Karpas-422 (cell line): ENCODE measurements around the gene CCL26. TPM values are rescaled to one million over a fixed set of nuclear protein-coding genes. Genes with fewer than 3 reads are reported as not detected.

Experiments
- DNase-seq: peaks from one replicate; pipeline ENCODE4 v3.0.0-alpha.2; 2015
- H2AFZ ChIP-seq: fragments of 200-600 bp; sonication (generic); 2 replicates; pipeline ENCODE4 v1.6.1; 2014; ENCODE audit warnings: antibody characterized with exemption, low read length, mixed read lengths
- H3K27ac ChIP-seq: fragments of 200-600 bp; sonication (generic); 2 replicates; pipeline ENCODE4 v1.5.1; 2014; ENCODE audit warnings: mild to moderate bottlenecking, low read length, moderate library complexity
- H3K27me3 ChIP-seq: fragments of 200-600 bp; sonication (generic); 2 replicates; pipeline ENCODE4 v1.6.1; 2014; ENCODE audit warnings: low read length, mixed read lengths
- H3K36me3 ChIP-seq: fragments of 200-600 bp; sonication (generic); 2 replicates; pipeline ENCODE4 v1.6.1; 2014; ENCODE audit warnings: low read length, mixed read lengths; ENCODE audit not compliant: insufficient read depth
- H3K4me1 ChIP-seq: fragments of 200-600 bp; sonication (generic); 2 replicates; pipeline ENCODE4 v1.6.1; 2014; ENCODE audit warnings: mild to moderate bottlenecking, low read length, mixed read lengths
- H3K4me2 ChIP-seq: fragments of 200-600 bp; sonication (generic); 2 replicates; pipeline ENCODE4 v1.6.1; 2014; ENCODE audit warnings: low read length, low read depth, mild to moderate bottlenecking; ENCODE audit not compliant: poor library complexity, severe bottlenecking
- H3K4me3 ChIP-seq: fragments of 200-600 bp; sonication (generic); 2 replicates; pipeline ENCODE4 v1.5.1; 2014; ENCODE audit warnings: mild to moderate bottlenecking, antibody characterized with exemption, low read length, mixed read lengths
- H3K79me2 ChIP-seq: fragments of 200-600 bp; sonication (generic); 2 replicates; pipeline ENCODE4 v1.6.1; 2014; ENCODE audit warnings: mild to moderate bottlenecking, low read length, mixed read lengths
- H3K9ac ChIP-seq: fragments of 200-600 bp; sonication (generic); 2 replicates; pipeline ENCODE4 v1.6.0; 2014; ENCODE audit warnings: low read length
- H3K9me2 ChIP-seq: fragments of 200-600 bp; sonication (generic), shearing (Covaris generic); replicated peaks from 2 replicates; pipeline ENCODE4 v1.6.0; 2014; ENCODE audit warnings: mild to moderate bottlenecking, low read length, moderate library complexity; ENCODE audit not compliant: insufficient read depth
- H3K9me3 ChIP-seq: fragments of 300-700, 200-600 bp; sonication (generic); 2 replicates; pipeline ENCODE4 v1.6.1; 2014; ENCODE audit warnings: low read length, mixed read lengths
- H4K20me1 ChIP-seq: fragments of 200-600 bp; sonication (generic); 2 replicates; pipeline ENCODE4 v1.6.1; 2014; ENCODE audit warnings: mild to moderate bottlenecking, antibody characterized with exemption, low read length, low read depth; ENCODE audit not compliant: insufficient read depth
- total RNA-seq: library from RNA; depleted of rRNA; stranded (reverse); fragments of >200 nt; shearing (Covaris generic); gene quantifications from 2 replicates; pipeline ENCODE4 v1.2.3, GENCODE V29; 2014; ENCODE audit warnings: low replicate concordance

The CCL26 gene
- total RNA-seq, 1 experiment from 2014 or later: not detected

DNA sequence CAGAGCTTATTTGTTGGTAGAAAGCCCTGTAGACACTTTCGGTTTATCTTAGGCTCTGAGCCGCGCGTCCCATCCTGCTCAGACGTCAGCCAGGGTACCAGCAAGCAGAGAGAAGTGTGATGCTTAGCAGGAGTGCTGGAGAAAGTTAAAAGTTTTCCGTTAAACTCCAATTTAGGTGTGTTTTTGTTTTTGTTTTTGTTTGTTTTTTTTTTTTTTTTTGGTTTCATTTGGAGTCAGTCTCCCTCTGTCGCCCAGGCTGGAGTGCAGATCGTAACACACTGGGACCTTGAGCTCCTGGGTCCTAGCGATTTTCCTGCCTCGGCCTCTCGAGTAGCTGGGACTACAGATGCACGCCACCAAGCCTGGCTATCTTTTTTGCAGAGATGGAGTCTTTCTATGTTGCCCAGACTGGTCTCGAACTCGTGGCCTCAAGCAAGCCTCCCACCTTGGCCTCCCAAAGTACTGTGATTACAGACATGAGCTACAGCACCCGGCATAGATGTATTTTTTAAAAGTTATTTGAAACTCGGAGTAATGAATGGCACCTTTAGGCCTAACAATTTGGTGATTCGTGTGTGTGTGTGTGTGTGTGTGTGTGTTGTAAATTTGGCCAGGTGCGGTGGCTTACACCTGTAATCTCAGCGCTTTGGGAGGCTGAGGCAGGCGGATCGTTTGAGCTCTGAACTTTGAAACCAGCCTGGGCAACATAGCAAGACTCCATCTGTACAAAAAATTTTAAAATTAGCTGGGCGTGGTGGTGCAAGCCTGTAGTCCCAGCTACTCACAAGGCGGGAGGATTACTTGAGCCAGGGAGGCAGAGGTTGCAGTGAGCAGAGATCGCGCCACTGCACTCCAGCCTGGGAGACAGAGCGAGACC, 32.0 kb downstream of the CCL26 start:
- no peak overlapping the region for H3K27ac ChIP-seq
- peak overlapping the region; percentile 86 for H3K4me2 ChIP-seq
- H3K9me2 ChIP-seq: no peaks in the 10 kb centered on the region
- peak; percentile 44 for DNase-seq
- no peaks in the 10 kb centered on the region for H3K79me2 ChIP-seq
- peak overlapping the region; percentile 77 for H3K4me3 ChIP-seq
- H3K9ac ChIP-seq: peak overlapping the region; percentile 73
- H4K20me1 ChIP-seq: no peaks in the 10 kb centered on the region
- H3K4me1 ChIP-seq: peaks cover 31% of the 10 kb centered on the region
- H3K27me3 ChIP-seq: no peaks in the 10 kb centered on the region
- H3K36me3 ChIP-seq: no peaks in the 10 kb centered on the region
- H3K9me3 ChIP-seq: no peaks in the 10 kb centered on the region
- H2AFZ ChIP-seq: peak overlapping the region; percentile 82

- Histone ChIP-seq H3K4me1 (peaks cover 31% of the 10 kb centered on the region), H2AFZ (peak overlapping the region; percentile 98), H3K36me3 (no peaks in the 10 kb centered on the region)
Measured at GRCh38 chr7:75738975-75739795, 32.8 kb downstream of the CCL26 start.

GRCh38 chr7:75738604-75738974, 33.4 kb downstream of the CCL26 start, which contains the start of gene HIP1:
Gene HIP1 (minus strand): TSS chr7:75738941. CDS start chr7:75738920, 21 bp downstream.
- Histone ChIP-seq H3K79me2 (no peaks in the 10 kb centered on the region), H3K4me1 (peaks cover 31% of the 10 kb centered on the region), H3K9me2 (no peaks in the 10 kb centered on the region), H3K9ac (peak within 1 kb of the TSS; percentile 77), H3K4me3 (peak within 1 kb of the TSS; percentile 77), H3K4me2 (peak within 1 kb of the TSS; percentile 93), H4K20me1 (no peaks in the 10 kb centered on the region), H3K9me3 (no peaks in the 10 kb centered on the region), H3K27me3 (no peaks in the 10 kb centered on the region), H3K36me3 (no peaks in the 10 kb centered on the region), H2AFZ (peak within 1 kb of the TSS; percentile 98), H3K27ac (no peak within 1 kb of the TSS)
- DNase-seq: no peak

More at GRCh38 chr7:75738975-75739795, 32.8 kb downstream of the CCL26 start:
- Histone ChIP-seq H3K27ac (no peak overlapping the region), H3K9ac (peak overlapping the region; percentile 77), H3K27me3 (no peaks in the 10 kb centered on the region), H3K79me2 (no peaks in the 10 kb centered on the region), H4K20me1 (no peaks in the 10 kb centered on the region), H3K9me2 (no peaks in the 10 kb centered on the region), H3K4me2 (peak overlapping the region; percentile 93), H3K4me3 (peak overlapping the region; percentile 77), H3K9me3 (no peaks in the 10 kb centered on the region)
- peak; percentile 99 for DNase-seq

- Histone ChIP-seq H3K27me3 (no peaks in the 10 kb centered on the region), H3K9me3 (no peaks in the 10 kb centered on the region), H3K79me2 (no peaks in the 10 kb centered on the region), H4K20me1 (no peaks in the 10 kb centered on the region), H2AFZ (peak overlapping the region; percentile 98), H3K36me3 (no peaks in the 10 kb centered on the region), H3K9me2 (no peaks in the 10 kb centered on the region), H3K4me1 (peaks cover 31% of the 10 kb centered on the region), H3K27ac (no peak overlapping the region), H3K4me2 (peak overlapping the region; percentile 93), H3K4me3 (peak overlapping the region; percentile 76), H3K9ac (peak overlapping the region; percentile 77)
- no peak for DNase-seq
Measured at GRCh38 chr7:75737856-75738603, 34.0 kb downstream of the CCL26 start.

GRCh38 chr7:75735581-75736350, 36.2 kb downstream of the CCL26 start:
- Histone ChIP-seq H3K4me1 (peaks cover 22% of the 10 kb centered on the region), H3K4me2 (no peak overlapping the region), H3K27me3 (no peaks in the 10 kb centered on the region), H4K20me1 (no peaks in the 10 kb centered on the region), H3K9ac (no peak overlapping the region), H3K36me3 (no peaks in the 10 kb centered on the region), H3K79me2 (no peaks in the 10 kb centered on the region), H3K4me3 (no peak overlapping the region), H2AFZ (no peak overlapping the region), H3K27ac (no peak overlapping the region), H3K9me3 (no peaks in the 10 kb centered on the region), H3K9me2 (no peaks in the 10 kb centered on the region)
- no peak for DNase-seq

DNA sequence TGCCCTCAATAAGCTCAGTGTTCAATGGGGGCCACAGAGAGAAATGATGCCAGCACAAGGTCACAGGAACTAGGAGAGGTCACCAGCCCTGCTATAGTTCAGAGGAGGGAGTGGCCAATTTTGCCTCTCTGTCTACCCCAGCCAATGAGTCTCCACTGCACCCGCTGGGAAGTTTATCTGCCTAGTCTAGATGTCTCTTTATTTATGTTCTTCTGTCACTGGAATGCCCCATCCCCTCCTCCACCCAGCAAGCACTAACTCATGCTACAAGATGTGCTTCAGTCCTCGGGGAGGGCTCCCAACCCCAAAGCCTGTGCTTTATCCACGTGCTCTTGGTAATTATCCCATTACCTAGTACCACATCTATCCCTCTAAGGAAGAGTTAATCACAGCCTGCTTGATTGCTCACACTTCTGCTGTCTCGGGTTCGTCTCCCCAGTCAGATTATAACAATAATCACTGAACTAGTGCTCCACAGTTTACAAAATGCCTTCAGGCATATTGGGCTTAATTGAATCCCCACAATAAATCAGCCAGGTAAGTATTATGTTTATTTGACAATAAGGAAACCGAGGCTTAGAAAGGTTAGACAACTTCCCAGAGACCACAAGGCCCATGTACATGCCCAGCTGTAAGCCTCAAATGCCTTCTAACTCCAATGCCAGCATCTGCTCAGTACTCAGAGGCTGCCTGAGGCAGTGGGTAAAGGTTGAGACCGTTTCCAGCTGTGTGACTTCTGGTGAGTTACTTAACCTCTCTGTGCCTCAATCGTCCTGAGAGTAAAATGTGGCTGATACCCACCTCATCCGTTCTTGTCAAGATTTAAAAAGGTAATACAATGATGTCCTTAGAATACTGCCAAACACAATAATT, 37.2 kb downstream of the CCL26 start:
- Histone ChIP-seq H3K4me2 (no peak overlapping the region), H3K79me2 (no peaks in the 10 kb centered on the region), H3K27ac (no peak overlapping the region), H3K9me2 (no peaks in the 10 kb centered on the region), H4K20me1 (no peaks in the 10 kb centered on the region), H3K36me3 (no peaks in the 10 kb centered on the region), H3K4me3 (no peak overlapping the region), H3K4me1 (peaks cover 15% of the 10 kb centered on the region), H3K27me3 (no peaks in the 10 kb centered on the region), H3K9me3 (no peaks in the 10 kb centered on the region), H3K9ac (no peak overlapping the region), H2AFZ (no peak overlapping the region)
- DNase-seq: no peak
